Measurements from ENCODE around the gene DUXB. TPM values are rescaled to one million over a fixed set of nuclear protein-coding genes. Genes with fewer than 3 reads are reported as not detected.

Gene DUXB
- total RNA-seq, 2 experiments from 2014 or later, result not detected

GRCh38 chr16:75676909-75677308 lies 24.4 kb downstream of the DUXB start, which contains the start of gene CPHXL2:
TSS of gene CPHXL2 (minus strand) at chr16:75677009. CDS start at chr16:75676999, 10 bp downstream.
- H3K4me1 ChIP-seq (ENCODE audit: insufficient read depth, low read length, poor library complexity, severe bottlenecking), result no peaks in the 10 kb centered on the region
- H3K4me2 ChIP-seq (ENCODE audit: low read length), result no peak within 1 kb of the TSS
- intact Hi-C loops (cut with micrococcal nuclease; ENCODE audit: unreplicated experiment), result no loop called here
- no peaks in the 10 kb centered on the region for H3K9me2 ChIP-seq (ENCODE audit: insufficient read depth, low read length)
- H3K27ac ChIP-seq (ENCODE audit: low read depth, low read length, poor library complexity, severe bottlenecking), result no peak within 1 kb of the TSS
- no peak for DNase-seq (ENCODE audit: low spot score)
- H3K79me2 ChIP-seq (ENCODE audit: insufficient read depth, low read depth, low read length), result no peaks in the 10 kb centered on the region
- H3K9me3 ChIP-seq (ENCODE audit: low read length), result no peaks in the 10 kb centered on the region
- H3K4me3 ChIP-seq (ENCODE audit: low read depth, low read length, poor library complexity, severe bottlenecking), result no peak within 1 kb of the TSS
- H4K20me1 ChIP-seq (ENCODE audit: insufficient read depth, low read length), result no peaks in the 10 kb centered on the region
- H2AFZ ChIP-seq (ENCODE audit: low read length), result no peak within 1 kb of the TSS
- no peaks in the 10 kb centered on the region for H3K36me3 ChIP-seq (ENCODE audit: insufficient read depth, low read length)
- BruUV-seq (replicated peaks), result no TSS peak
- ChIA-PET CTCF (ENCODE audit: unreplicated experiment) (no interaction called here), POLR2A (interaction anchor here (0.7 to 1.4 kb wide), 2 partner anchors 12 to 76 kb away, joined by 3 to 5 read pairs; no protein-coding TSS in a partner anchor)
- TF ChIP-seq CTCF (conservative IDR thresholded peaks at IDR 0.05; ENCODE audit: low read length) (no peak), EZH2phosphoT487 (IDR thresholded peaks at IDR 0.05; ENCODE audit: borderline replicate concordance, low read depth, low read length) (no peak)

- Histone ChIP-seq H3K36me3 (ENCODE audit: insufficient read depth, low read length) (no peaks in the 10 kb centered on the region), H3K9me3 (ENCODE audit: low read length) (no peaks in the 10 kb centered on the region), H3K79me2 (ENCODE audit: insufficient read depth, low read depth, low read length) (no peaks in the 10 kb centered on the region), H3K4me3 (ENCODE audit: low read depth, low read length, poor library complexity, severe bottlenecking) (no peak overlapping the region), H3K4me2 (ENCODE audit: low read length) (no peak overlapping the region), H3K9me2 (ENCODE audit: insufficient read depth, low read length) (no peaks in the 10 kb centered on the region), H3K27ac (ENCODE audit: low read depth, low read length, poor library complexity, severe bottlenecking) (no peak overlapping the region), H3K4me1 (ENCODE audit: insufficient read depth, low read length, poor library complexity, severe bottlenecking) (no peaks in the 10 kb centered on the region), H4K20me1 (ENCODE audit: insufficient read depth, low read length) (no peaks in the 10 kb centered on the region), H2AFZ (ENCODE audit: low read length) (no peak overlapping the region)
- BruUV-seq (replicated peaks), result no TSS peak
- POLR2A ChIA-PET, result interaction anchor here (0.6 kb wide), 1 partner anchor 1272 kb away, joined by 4 read pairs; no protein-coding TSS in a partner anchor
- no peak for TF ChIP-seq CTCF (conservative IDR thresholded peaks at IDR 0.05; ENCODE audit: low read length)
- no peak for TF ChIP-seq EZH2phosphoT487 (IDR thresholded peaks at IDR 0.05; ENCODE audit: borderline replicate concordance, low read depth, low read length)
- DNase-seq (ENCODE audit: low spot score), result no peak
- intact Hi-C loops (cut with micrococcal nuclease; ENCODE audit: unreplicated experiment), result no loop called here
- CTCF ChIA-PET (ENCODE audit: unreplicated experiment), result no interaction called here
Observed at GRCh38 chr16:75667503-75667902, 33.8 kb downstream of the DUXB start.

- Histone ChIP-seq H3K79me2 (ENCODE audit: insufficient read depth, low read depth, low read length) (no peaks in the 10 kb centered on the region), H4K20me1 (ENCODE audit: insufficient read depth, low read length) (no peaks in the 10 kb centered on the region), H3K9me2 (ENCODE audit: insufficient read depth, low read length) (no peaks in the 10 kb centered on the region), H3K4me3 (ENCODE audit: low read depth, low read length, poor library complexity, severe bottlenecking) (no peak overlapping the region), H2AFZ (ENCODE audit: low read length) (no peak overlapping the region), H3K4me1 (ENCODE audit: insufficient read depth, low read length, poor library complexity, severe bottlenecking) (no peaks in the 10 kb centered on the region), H3K9me3 (ENCODE audit: low read length) (no peaks in the 10 kb centered on the region), H3K27ac (ENCODE audit: low read depth, low read length, poor library complexity, severe bottlenecking) (no peak overlapping the region), H3K4me2 (ENCODE audit: low read length) (no peak overlapping the region), H3K36me3 (ENCODE audit: insufficient read depth, low read length) (peaks cover 49% of the 10 kb centered on the region)
- no peak for DNase-seq (ENCODE audit: low spot score)
- BruUV-seq (replicated peaks), result no TSS peak
- ChIA-PET CTCF (ENCODE audit: unreplicated experiment) (no interaction called here), POLR2A (no interaction called here)
- intact Hi-C loops (cut with micrococcal nuclease; ENCODE audit: unreplicated experiment), result no loop called here
- no peak for TF ChIP-seq CTCF (conservative IDR thresholded peaks at IDR 0.05; ENCODE audit: low read length)
- no peak for TF ChIP-seq EZH2phosphoT487 (IDR thresholded peaks at IDR 0.05; ENCODE audit: borderline replicate concordance, low read depth, low read length)
Observed at GRCh38 chr16:75660726-75661302, 40.4 kb downstream of the DUXB start.

Measured in OCI-LY7 (cell line).